HepG2 (cell line): Measurements from ENCODE around the gene PRSS36. TPM values are rescaled to one million over a fixed set of nuclear protein-coding genes. Genes with fewer than 3 reads are reported as not detected.
A peak's percentile ranks its signal among the peaks of the same experiment; 100 is the strongest.

Source experiments
- ELF4 ChIP-seq: sonication (generic); formaldehyde crosslinking; IDR thresholded peaks from 2 replicates; pipeline ENCODE4 v1.5.0; 2020; ENCODE audit warnings: missing genetic modification reagents, mild to moderate bottlenecking, moderate library complexity, borderline replicate concordance
- GZF1 ChIP-seq: sonication (generic); formaldehyde crosslinking; IDR thresholded peaks from 2 replicates; pipeline ENCODE4 v1.5.1; 2020; ENCODE audit warnings: mild to moderate bottlenecking, missing genetic modification reagents
- KLF11 ChIP-seq: IDR thresholded peaks from 2 replicates; pipeline ENCODE4 v1.6.1; 2016; ENCODE audit warnings: missing compliant biosample characterization
- MLLT10 ChIP-seq: sonication (generic); formaldehyde crosslinking; IDR thresholded peaks from 2 replicates; pipeline ENCODE4 v1.4.0; 2020; ENCODE audit warnings: missing genetic modification reagents
- NFATC3 ChIP-seq: sonication (generic); formaldehyde crosslinking; IDR thresholded peaks from 2 replicates; pipeline ENCODE4 v1.5.1; 2020; ENCODE audit warnings: mild to moderate bottlenecking, missing genetic modification reagents
- NR2C2 ChIP-seq: sonication (generic); formaldehyde crosslinking; IDR thresholded peaks from 2 replicates; pipeline ENCODE4 v1.4.0; 2020; ENCODE audit warnings: missing genetic modification reagents, mild to moderate bottlenecking, moderate library complexity, borderline replicate concordance
- POLR2AphosphoS5 ChIP-seq: IDR thresholded peaks from 2 replicates; pipeline ENCODE4 v1.6.1; 2012; ENCODE audit warnings: low read depth, low read length
- RBM22 ChIP-seq: fragments of 200-400 bp; formaldehyde crosslinking; optimal IDR thresholded peaks from 2 replicates; pipeline ENCODE3; 2017; ENCODE audit warnings: mild to moderate bottlenecking, low read length, moderate library complexity
- RCOR2 ChIP-seq: IDR thresholded peaks from 2 replicates; pipeline ENCODE4 v1.6.1; 2016; ENCODE audit warnings: missing biosample characterization, missing genetic modification reagents
- SNRNP70 ChIP-seq: fragments of 200-400 bp; formaldehyde crosslinking; IDR thresholded peaks from 2 replicates; pipeline ENCODE4 v1.6.1; 2017; ENCODE audit warnings: mild to moderate bottlenecking, low read depth, low read length, moderate library complexity
- ZBTB3 ChIP-seq: sonication (generic); formaldehyde crosslinking; IDR thresholded peaks from 2 replicates; pipeline ENCODE4 v1.4.0; 2020; ENCODE audit warnings: low read depth, mild to moderate bottlenecking, moderate library complexity, missing genetic modification reagents, borderline replicate concordance
- ZFP90 ChIP-seq: sonication (generic); formaldehyde crosslinking; IDR thresholded peaks from 2 replicates; pipeline ENCODE4 v1.8.0; 2022; ENCODE audit warnings: missing genetic modification reagents, mild to moderate bottlenecking, inconsistent platforms, borderline replicate concordance
- ZNF207 ChIP-seq: fragments of 450-650 bp; IDR thresholded peaks from 2 replicates; pipeline ENCODE4 v1.6.1; 2016; ENCODE audit warnings: antibody characterized with exemption, borderline replicate concordance
- ZNF562 ChIP-seq: sonication (generic); formaldehyde crosslinking; IDR thresholded peaks from 2 replicates; pipeline ENCODE4 v1.8.0; 2022; ENCODE audit warnings: missing genetic modification reagents, borderline replicate concordance
- ZNF569 ChIP-seq: sonication (generic); formaldehyde crosslinking; IDR thresholded peaks from 2 replicates; pipeline ENCODE4 v1.5.0; 2020; ENCODE audit warnings: mild to moderate bottlenecking, missing genetic modification reagents, moderate library complexity, borderline replicate concordance
- ZSCAN12 ChIP-seq: sonication (generic); formaldehyde crosslinking; IDR thresholded peaks from 2 replicates; pipeline ENCODE4 v1.9.0; 2021; ENCODE audit warnings: mild to moderate bottlenecking, missing genetic modification reagents
- polyA plus RNA-seq, 8 experiments: library from polyadenylated mRNA; depleted of rRNA in 3 of 8; stranded (reverse) in 7 of 8; unstranded in 1 of 8; fragments of >200 nt; fragmentation: Illumina TruSeq in 4 of 8; extraction: Trizol in 4 of 8; gene quantifications; 2 replicates each; pipeline versions ENCODE4 v1.2.1 to v1.2.3, GENCODE V29; 2011 to 2016; ENCODE audit warnings: low read depth in 4 of 8, missing spikeins in 1 of 8, mixed read lengths in 1 of 8; ENCODE audit not compliant: insufficient read depth in 1 of 8
- total RNA-seq, 5 experiments: library from RNA; depleted of rRNA; stranded (reverse); fragments of >200 nt; fragmentation: Illumina TruSeq; extraction: Trizol; gene quantifications; 2 replicates each; pipeline ENCODE4 v1.2.3, GENCODE V29; 2016; ENCODE audit warnings: low read depth in 1 of 5
- TF ChIP-seq, protein P1 (sequence below): sonication (generic); formaldehyde crosslinking; IDR thresholded peaks from 2 replicates; pipeline ENCODE4 v1.4.0; 2020; ENCODE audit warnings: missing genetic modification reagents, low read depth, mild to moderate bottlenecking, borderline replicate concordance
- TF ChIP-seq, protein P2 (sequence below): sonication (generic); formaldehyde crosslinking; IDR thresholded peaks from 2 replicates; pipeline ENCODE4 v1.4.0; 2020; ENCODE audit warnings: missing genetic modification reagents

PRSS36 gene
- total and polyA plus RNA-seq, 2 of the 13 experiments (the other 11 are each of a cell fraction or from before 2014, with no cell fraction given), result 1.5 to 2.1 TPM

GRCh38 chr16:31094424-31095120, 55.3 kb downstream of the PRSS36 start, which contains the start of gene VKORC1 (continued):
- TF ChIP-seq, protein P1, sequence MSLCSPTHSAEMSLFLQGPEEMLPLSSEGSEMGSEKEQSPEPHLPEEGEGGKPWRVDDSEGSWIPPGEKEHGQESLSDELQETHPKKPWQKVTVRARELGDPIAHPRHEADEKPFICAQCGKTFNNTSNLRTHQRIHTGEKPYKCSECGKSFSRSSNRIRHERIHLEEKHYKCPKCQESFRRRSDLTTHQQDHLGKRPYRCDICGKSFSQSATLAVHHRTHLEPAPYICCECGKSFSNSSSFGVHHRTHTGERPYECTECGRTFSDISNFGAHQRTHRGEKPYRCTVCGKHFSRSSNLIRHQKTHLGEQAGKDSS (CRISPR knock-in tag), result no peak; the same call in 1 of the 2 replicates
- TF ChIP-seq ZNF207 (no peak), NR2C2 (peak; percentile 83; the same call in 1 of the 2 replicates), ELF4 (CRISPR knock-in tag) (peak; percentile 95), GZF1 (CRISPR knock-in tag) (no peak; the same call in 1 of the 2 replicates), ZBTB3 (CRISPR knock-in tag) (peak; percentile 84; the same call in 1 of the 2 replicates), NFATC3 (no peak), KLF11 (CRISPR knock-in tag) (peak; percentile 86), MLLT10 (CRISPR knock-in tag) (no peak), RCOR2 (CRISPR knock-in tag) (0 out of 2 replicates have a peak, but pooled peaks have one; percentile 49), ZFP90 (CRISPR knock-in tag) (peak; percentile 78; the same call in 1 of the 2 replicates), ZNF569 (CRISPR knock-in tag) (no peak), POLR2AphosphoS5 (peak; percentile 87), ZNF562 (CRISPR knock-in tag) (no peak), RBM22 (no peak), ZSCAN12 (CRISPR knock-in tag) (no peak), SNRNP70 (no peak)
- TF ChIP-seq, protein P2, sequence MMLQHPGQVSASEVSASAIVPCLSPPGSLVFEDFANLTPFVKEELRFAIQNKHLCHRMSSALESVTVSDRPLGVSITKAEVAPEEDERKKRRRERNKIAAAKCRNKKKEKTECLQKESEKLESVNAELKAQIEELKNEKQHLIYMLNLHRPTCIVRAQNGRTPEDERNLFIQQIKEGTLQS (CRISPR knock-in tag), result peak; percentile 40; the same call in 1 of the 2 replicates
